Measurements from ENCODE around the gene FAM83B. TPM values are rescaled to one million over a fixed set of nuclear protein-coding genes. Genes with fewer than 3 reads are reported as not detected.
"Not testable (repeated sequence)": the region's sequence is repeated elsewhere in the genome, so short reads cannot be mapped to it uniquely, and the experiment has no call there.

FAM83B gene
- total RNA-seq, 4 donors from 2014 or later, result 57.8 to 88.9 (median 59.8) TPM

DNA sequence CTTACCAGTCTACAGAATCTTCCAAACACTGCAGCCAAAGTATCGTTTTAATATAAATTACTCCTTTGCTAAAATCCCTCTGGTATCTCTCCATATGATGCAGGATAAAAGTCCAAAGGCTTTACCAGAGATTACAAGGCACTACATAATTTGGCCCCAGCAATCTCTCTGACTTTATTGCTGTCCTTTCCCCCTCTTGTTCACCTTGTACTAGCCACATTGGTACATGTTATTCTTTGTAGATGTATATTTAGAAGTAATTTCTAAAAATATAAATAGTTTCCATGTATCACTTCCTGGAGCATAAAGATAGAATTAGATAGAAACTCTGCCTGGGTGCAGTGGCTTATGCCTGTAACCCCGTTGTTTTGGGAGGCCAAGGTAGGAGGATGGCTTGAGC, 28.7 kb upstream of the FAM83B start:
- WGBS, 2 donors, result 52 to 59% methylated on average over 2 of the region's 2 CpGs
- no peak overlapping the region for H3K4me3 ChIP-seq
- H3K36me3 ChIP-seq, result no peaks in the 10 kb centered on the region
- H3K27ac ChIP-seq, result peak overlapping the region; percentile 66 to 79 (median 74)
- intact Hi-C loops (cut with DNase I), result no loop called here
- H3K9me3 ChIP-seq, result no peaks in the 10 kb centered on the region
- no peak for TF ChIP-seq CTCF (IDR thresholded peaks at IDR 0.05)
- no peak for TF ChIP-seq POLR2A (IDR thresholded peaks at IDR 0.05)
- no peaks in the 10 kb centered on the region for H3K27me3 ChIP-seq
- no peak for DNase-seq
- peaks cover 4 to 26% (median 4%) of the 10 kb centered on the region in 3 donors for H3K4me1 ChIP-seq

GRCh38 chr6:54824225-54824624, 22.3 kb upstream of the FAM83B start:
- 67% methylated on average over 1 of the region's 6 CpGs; no CpG with 5 or more reads in 1 of the 2 donors for WGBS, 2 donors
- H3K36me3 ChIP-seq; H3K9me3 ChIP-seq; H3K4me3 ChIP-seq; DNase-seq; intact Hi-C loops (cut with DNase I); H3K27ac ChIP-seq; H3K27me3 ChIP-seq: not testable (repeated sequence)
- H3K4me1 ChIP-seq, result peaks cover 0 to 11% (median 0%) of the 10 kb centered on the region in 3 donors

DNA sequence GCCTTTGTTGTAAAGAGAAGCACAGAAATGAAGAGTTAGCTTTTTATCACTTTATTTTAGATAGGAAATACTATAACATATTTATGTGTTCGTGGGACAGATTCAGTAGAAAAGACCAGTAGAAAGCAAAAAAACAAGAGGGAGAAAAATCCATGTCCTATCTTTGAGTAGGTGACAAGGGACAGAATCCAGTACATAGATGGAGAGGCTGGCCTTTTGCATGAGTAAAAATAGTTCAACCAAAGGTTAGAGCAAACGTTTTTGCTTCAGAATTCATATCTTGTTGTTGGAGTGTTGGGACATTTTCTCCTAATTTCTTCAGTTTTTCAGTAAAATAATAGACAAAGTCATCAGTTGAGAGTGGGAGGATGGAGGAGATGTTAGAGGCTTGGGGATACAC, 19.6 kb upstream of the FAM83B start:
- H3K4me1 ChIP-seq, result peaks cover 0 to 11% (median 0%) of the 10 kb centered on the region in 3 donors
- 59 to 71% methylated on average over 2 of the region's 2 CpGs for WGBS, 2 donors
- H3K27me3 ChIP-seq, result no peaks in the 10 kb centered on the region
- no peak for TF ChIP-seq CTCF (IDR thresholded peaks at IDR 0.05)
- TF ChIP-seq POLR2A (IDR thresholded peaks at IDR 0.05), result no peak
- intact Hi-C loops (cut with DNase I), result no loop called here
- H3K4me3 ChIP-seq, result no peak overlapping the region
- no peak overlapping the region for H3K27ac ChIP-seq
- DNase-seq, result no peak
- H3K9me3 ChIP-seq, result no peaks in the 10 kb centered on the region
- no peaks in the 10 kb centered on the region for H3K36me3 ChIP-seq

DNA sequence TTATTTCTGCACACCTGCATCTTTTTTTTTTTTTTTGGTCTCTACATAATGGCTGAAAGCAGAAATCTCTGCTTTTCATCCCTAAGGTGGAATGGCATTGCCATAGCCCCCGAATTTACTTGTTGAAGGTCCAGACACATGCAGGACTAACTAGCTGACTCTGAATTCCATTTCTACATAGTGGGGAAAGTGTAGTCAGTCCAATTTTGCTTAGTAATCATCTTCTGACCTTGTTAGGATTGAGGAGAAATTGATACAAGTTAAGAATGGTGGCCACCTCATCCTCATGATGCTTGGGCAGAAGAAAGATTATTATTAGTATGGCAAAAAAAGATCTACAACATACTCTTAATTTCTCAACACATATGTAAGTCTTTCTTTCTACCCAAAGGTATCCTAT, 16.4 kb upstream of the FAM83B start:
- TF ChIP-seq POLR2A (IDR thresholded peaks at IDR 0.05) (no peak), CTCF (IDR thresholded peaks at IDR 0.05) (no peak)
- Histone ChIP-seq H3K36me3 (no peaks in the 10 kb centered on the region), H3K4me1 (peaks cover 0 to 4% (median 0%) of the 10 kb centered on the region in 3 donors), H3K9me3 (no peaks in the 10 kb centered on the region), H3K27me3 (no peaks in the 10 kb centered on the region), H3K4me3 (no peak overlapping the region), H3K27ac (no peak overlapping the region)
- intact Hi-C loops (cut with DNase I), result no loop called here
- no peak for DNase-seq
- WGBS, 2 donors, result 73 to 81% methylated on average over 1 of the region's 1 CpG

DNA sequence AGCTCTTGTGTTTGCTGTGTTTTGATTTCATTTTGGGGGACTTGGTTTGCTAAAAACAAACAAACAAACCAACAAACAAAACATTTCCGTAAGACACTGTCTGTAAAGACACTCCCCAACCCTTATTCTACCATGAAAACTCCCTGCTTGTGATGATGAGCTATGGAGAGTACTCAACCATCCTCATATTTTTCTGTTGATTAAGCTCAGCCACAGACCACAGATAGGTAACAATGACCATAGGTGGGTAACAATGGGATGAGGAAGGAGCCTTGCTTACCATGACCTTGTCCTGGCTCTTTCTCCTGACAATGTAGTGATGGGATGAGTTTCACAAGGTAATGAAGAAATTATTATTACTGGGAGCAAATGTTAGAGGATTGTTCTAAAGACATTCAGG, 11.4 kb upstream of the FAM83B start:
- H3K27ac ChIP-seq, result no peak overlapping the region
- no peaks in the 10 kb centered on the region for H3K36me3 ChIP-seq
- 65 to 83% methylated on average over 1 of the region's 1 CpG for WGBS, 2 donors
- no peaks in the 10 kb centered on the region for H3K27me3 ChIP-seq
- H3K9me3 ChIP-seq, result no peaks in the 10 kb centered on the region
- TF ChIP-seq POLR2A (IDR thresholded peaks at IDR 0.05), result no peak
- TF ChIP-seq CTCF (IDR thresholded peaks at IDR 0.05), result no peak
- no peak overlapping the region for H3K4me3 ChIP-seq
- H3K4me1 ChIP-seq, result peaks cover 0 to 4% (median 0%) of the 10 kb centered on the region in 3 donors
- no peak for DNase-seq
- intact Hi-C loops (cut with DNase I), result no loop called here

Data from esophagus squamous epithelium (tissue), 5 donors.